ENCODE results near the gene RDX. TPM values are rescaled to one million over a fixed set of nuclear protein-coding genes. Genes with fewer than 3 reads are reported as not detected.

Gene RDX
- total and polyA plus RNA-seq, 2 of the 4 experiments (the other 2 are of a cell fraction) = 61.1 to 72.4 TPM

- in situ Hi-C loops (cut with MboI; ENCODE audit: low sequenced_read_pairs) (no loop called here), dilution Hi-C loops (cut with HindIII; ENCODE audit: low sequenced_read_pairs, unreplicated experiment) (no loop called here), intact Hi-C loops (cut with micrococcal nuclease) (no loop called here)
- TF ChIP-seq SMC3 (IDR thresholded peaks at IDR 0.05; ENCODE audit: low read depth, low read length) (no peak), RCOR1 (IDR thresholded peaks at IDR 0.05; ENCODE audit: insufficient replicate concordance, low read length) (no peak), NFE2L2 (IDR thresholded peaks at IDR 0.05; ENCODE audit: low read depth, low read length) (no peak), ELK1 (IDR thresholded peaks at IDR 0.05; ENCODE audit: borderline replicate concordance, low read depth, low read length) (no peak), MAZ (IDR thresholded peaks at IDR 0.05; ENCODE audit: borderline replicate concordance, low read depth, low read length) (no peak), RAD21 (IDR thresholded peaks at IDR 0.05; ENCODE audit: low read length) (no peak), BHLHE40 (IDR thresholded peaks at IDR 0.05; ENCODE audit: low read depth, low read length) (no peak), MAFK (IDR thresholded peaks at IDR 0.05; ENCODE audit: low read depth, low read length) (no peak), RFX5 (IDR thresholded peaks at IDR 0.05; ENCODE audit: low read depth, low read length) (no peak), CEBPB (IDR thresholded peaks at IDR 0.05; ENCODE audit: low read depth, low read length) (no peak), MXI1 (IDR thresholded peaks at IDR 0.05; ENCODE audit: borderline replicate concordance, low read depth, low read length) (no peak), FOS (IDR thresholded peaks at IDR 0.05; ENCODE audit: low read depth, low read length) (no peak), POLR2A (IDR thresholded peaks at IDR 0.05; ENCODE audit: low read depth, low read length) (no peak), CHD1 (IDR thresholded peaks at IDR 0.05; ENCODE audit: low read depth, low read length) (no peak)
- TF ChIP-seq, protein P1, sequence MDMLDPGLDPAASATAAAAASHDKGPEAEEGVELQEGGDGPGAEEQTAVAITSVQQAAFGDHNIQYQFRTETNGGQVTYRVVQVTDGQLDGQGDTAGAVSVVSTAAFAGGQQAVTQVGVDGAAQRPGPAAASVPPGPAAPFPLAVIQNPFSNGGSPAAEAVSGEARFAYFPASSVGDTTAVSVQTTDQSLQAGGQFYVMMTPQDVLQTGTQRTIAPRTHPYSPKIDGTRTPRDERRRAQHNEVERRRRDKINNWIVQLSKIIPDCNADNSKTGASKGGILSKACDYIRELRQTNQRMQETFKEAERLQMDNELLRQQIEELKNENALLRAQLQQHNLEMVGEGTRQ (IDR thresholded peaks at IDR 0.05; ENCODE audit: low read depth, low read length) = no peak
- TF ChIP-seq, protein P2, sequence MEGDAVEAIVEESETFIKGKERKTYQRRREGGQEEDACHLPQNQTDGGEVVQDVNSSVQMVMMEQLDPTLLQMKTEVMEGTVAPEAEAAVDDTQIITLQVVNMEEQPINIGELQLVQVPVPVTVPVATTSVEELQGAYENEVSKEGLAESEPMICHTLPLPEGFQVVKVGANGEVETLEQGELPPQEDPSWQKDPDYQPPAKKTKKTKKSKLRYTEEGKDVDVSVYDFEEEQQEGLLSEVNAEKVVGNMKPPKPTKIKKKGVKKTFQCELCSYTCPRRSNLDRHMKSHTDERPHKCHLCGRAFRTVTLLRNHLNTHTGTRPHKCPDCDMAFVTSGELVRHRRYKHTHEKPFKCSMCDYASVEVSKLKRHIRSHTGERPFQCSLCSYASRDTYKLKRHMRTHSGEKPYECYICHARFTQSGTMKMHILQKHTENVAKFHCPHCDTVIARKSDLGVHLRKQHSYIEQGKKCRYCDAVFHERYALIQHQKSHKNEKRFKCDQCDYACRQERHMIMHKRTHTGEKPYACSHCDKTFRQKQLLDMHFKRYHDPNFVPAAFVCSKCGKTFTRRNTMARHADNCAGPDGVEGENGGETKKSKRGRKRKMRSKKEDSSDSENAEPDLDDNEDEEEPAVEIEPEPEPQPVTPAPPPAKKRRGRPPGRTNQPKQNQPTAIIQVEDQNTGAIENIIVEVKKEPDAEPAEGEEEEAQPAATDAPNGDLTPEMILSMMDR (conservative IDR thresholded peaks at IDR 0.05; ENCODE audit: low read depth, low read length) = no peak
- no peak overlapping the region for H4K8ac ChIP-seq (ENCODE audit: low read depth in 2 of 2, low read length in 2 of 2)
- no peak overlapping the region for H3K14ac ChIP-seq (replicated peaks; ENCODE audit: low read depth, low read length)
- no CpG with 5 or more reads among the region's 6 CpGs for WGBS, 2 experiments (ENCODE audit: extremely low coverage in 2 of 2, insufficient read length in 1 of 2)
- no peak overlapping the region for H3K27ac ChIP-seq (ENCODE audit: insufficient read depth, low read length)
- no peak overlapping the region for H3K23ac ChIP-seq (ENCODE audit: low read depth, low read length)
- H3K4me2 ChIP-seq (ENCODE audit: low read depth, low read length) = no peak overlapping the region
- H3K18ac ChIP-seq (ENCODE audit: low read depth, low read length) = no peak overlapping the region
- H3K56ac ChIP-seq (ENCODE audit: extremely low read depth, insufficient read depth, low read length) = no peak overlapping the region
- no peaks in the 10 kb centered on the region; the same call in 1 of the 2 replicates for H3K4me1 ChIP-seq (ENCODE audit: control insufficient read depth, insufficient read depth, low read length)
- H2AFZ ChIP-seq (replicated peaks; ENCODE audit: low read length, poor library complexity) = no peak overlapping the region
- H3K9ac ChIP-seq (ENCODE audit: low read depth, low read length) = no peak overlapping the region
- peaks cover 3% of the 10 kb centered on the region; the same call in 1 of the 2 replicates for H3K9me1 ChIP-seq (ENCODE audit: insufficient read depth, low read length)
- no peak overlapping the region for H3K4me3 ChIP-seq (ENCODE audit: insufficient read depth, low read depth, low read length)
- H3K9me3 ChIP-seq (ENCODE audit: control insufficient read depth, insufficient read depth, low read length) = no peaks in the 10 kb centered on the region
- no peaks in the 10 kb centered on the region for H3K27me3 ChIP-seq (ENCODE audit: control insufficient read depth, insufficient read depth, low read length)
- peaks cover 4% of the 10 kb centered on the region; the same call in 1 of the 2 replicates for H4K20me1 ChIP-seq (ENCODE audit: insufficient read depth, low read length)
- no peak overlapping the region for H2AK5ac ChIP-seq (ENCODE audit: low read depth, low read length)
- no peak overlapping the region for H2BK5ac ChIP-seq (ENCODE audit: low read depth, low read length, poor library complexity, severe bottlenecking)
- CTCF ChIA-PET = no interaction called here
- H2BK20ac ChIP-seq (ENCODE audit: low read depth, low read length) = no peak overlapping the region
- no peak overlapping the region for H2BK15ac ChIP-seq (ENCODE audit: low read depth, low read length)
- BruUV-seq (replicated peaks) = no TSS peak
- H4K5ac ChIP-seq (ENCODE audit: low read depth, low read length) = no peak overlapping the region
- no peak overlapping the region for H3K4ac ChIP-seq (ENCODE audit: low read depth, low read length)
- H3K36me3 ChIP-seq (ENCODE audit: control insufficient read depth, insufficient read depth, low read length) = peaks cover 2% of the 10 kb centered on the region; the same call in 1 of the 2 replicates
- POLR2A ChIA-PET (ENCODE audit: unreplicated experiment) = no interaction called here
- no peak overlapping the region for H2AK9ac ChIP-seq (replicated peaks; ENCODE audit: low read depth, low read length, poor library complexity)
- H4K91ac ChIP-seq (ENCODE audit: insufficient read depth, low read depth, low read length) = no peak overlapping the region
- DNase-seq (no peak), ATAC-seq (ENCODE audit: low read depth) (no peak)
- H3K79me1 ChIP-seq (ENCODE audit: low read depth in 1 of 2, low read length in 2 of 2) = peaks cover 34 to 36% of the 10 kb centered on the region in 2 experiments
- H2BK120ac ChIP-seq (ENCODE audit: low read depth, low read length) = no peak overlapping the region
Observed at GRCh38 chr11:110134110-110134509, 162.3 kb downstream of the RDX start.
